ENCODE results near the gene UBN1. TPM values are rescaled to one million over a fixed set of nuclear protein-coding genes. Genes with fewer than 3 reads are reported as not detected.

Gene UBN1
- total RNA-seq, 1 experiment from 2014 or later = 33.3 TPM

DNA sequence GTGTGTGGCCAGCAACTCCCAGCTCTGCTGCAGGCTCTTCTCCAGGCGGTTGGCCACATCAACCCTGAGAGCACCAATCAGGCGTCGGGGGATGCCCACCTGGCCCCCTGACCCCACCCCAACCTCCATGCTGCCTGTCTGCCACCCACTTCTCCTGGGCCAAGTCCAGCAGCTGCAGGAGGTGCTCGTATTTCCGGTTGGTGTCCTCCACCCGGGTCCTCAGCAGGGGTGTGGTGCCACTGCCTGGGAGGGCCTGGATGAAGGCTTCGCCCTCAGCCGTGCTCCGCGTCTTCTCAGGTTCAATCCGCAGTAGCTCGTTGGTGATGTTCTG is 44.6 kb downstream of the UBN1 start:
- TF ChIP-seq, protein P1, sequence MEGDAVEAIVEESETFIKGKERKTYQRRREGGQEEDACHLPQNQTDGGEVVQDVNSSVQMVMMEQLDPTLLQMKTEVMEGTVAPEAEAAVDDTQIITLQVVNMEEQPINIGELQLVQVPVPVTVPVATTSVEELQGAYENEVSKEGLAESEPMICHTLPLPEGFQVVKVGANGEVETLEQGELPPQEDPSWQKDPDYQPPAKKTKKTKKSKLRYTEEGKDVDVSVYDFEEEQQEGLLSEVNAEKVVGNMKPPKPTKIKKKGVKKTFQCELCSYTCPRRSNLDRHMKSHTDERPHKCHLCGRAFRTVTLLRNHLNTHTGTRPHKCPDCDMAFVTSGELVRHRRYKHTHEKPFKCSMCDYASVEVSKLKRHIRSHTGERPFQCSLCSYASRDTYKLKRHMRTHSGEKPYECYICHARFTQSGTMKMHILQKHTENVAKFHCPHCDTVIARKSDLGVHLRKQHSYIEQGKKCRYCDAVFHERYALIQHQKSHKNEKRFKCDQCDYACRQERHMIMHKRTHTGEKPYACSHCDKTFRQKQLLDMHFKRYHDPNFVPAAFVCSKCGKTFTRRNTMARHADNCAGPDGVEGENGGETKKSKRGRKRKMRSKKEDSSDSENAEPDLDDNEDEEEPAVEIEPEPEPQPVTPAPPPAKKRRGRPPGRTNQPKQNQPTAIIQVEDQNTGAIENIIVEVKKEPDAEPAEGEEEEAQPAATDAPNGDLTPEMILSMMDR (IDR thresholded peaks at IDR 0.05; ENCODE audit: unreplicated experiment) = no peak
- Mint-ChIP-seq H3K4me1 (ENCODE audit: insufficient read depth, unreplicated experiment) (no peaks in the 10 kb centered on the region), H3K36me3 (ENCODE audit: insufficient read depth, unreplicated experiment) (peaks cover 95% of the 10 kb centered on the region), H3K27ac (ENCODE audit: low read depth, unreplicated experiment) (no peak overlapping the region), H3K9me3 (ENCODE audit: unreplicated experiment) (no peaks in the 10 kb centered on the region), H3K27me3 (ENCODE audit: insufficient read depth, unreplicated experiment) (no peaks in the 10 kb centered on the region), H3K4me3 (ENCODE audit: unreplicated experiment) (no peak overlapping the region)
- DNase-seq (ENCODE audit: unreplicated experiment) = no peak
- BruUV-seq (replicated peaks) = no TSS peak
- ChIA-PET CTCF (interaction anchor here (0.6 to 1.8 kb wide), 3 partner anchors 44 to 49 kb away, joined by 4 read pairs; partner anchors contain the start of gene PPL), POLR2A (interaction anchor here (0.7 to 1.0 kb wide), 2 partner anchors 45 to 46 kb away, joined by 3 to 4 read pairs; partner anchors contain the start of gene GLYR1)
- intact Hi-C loops (cut with micrococcal nuclease) = no loop called here

DNA sequence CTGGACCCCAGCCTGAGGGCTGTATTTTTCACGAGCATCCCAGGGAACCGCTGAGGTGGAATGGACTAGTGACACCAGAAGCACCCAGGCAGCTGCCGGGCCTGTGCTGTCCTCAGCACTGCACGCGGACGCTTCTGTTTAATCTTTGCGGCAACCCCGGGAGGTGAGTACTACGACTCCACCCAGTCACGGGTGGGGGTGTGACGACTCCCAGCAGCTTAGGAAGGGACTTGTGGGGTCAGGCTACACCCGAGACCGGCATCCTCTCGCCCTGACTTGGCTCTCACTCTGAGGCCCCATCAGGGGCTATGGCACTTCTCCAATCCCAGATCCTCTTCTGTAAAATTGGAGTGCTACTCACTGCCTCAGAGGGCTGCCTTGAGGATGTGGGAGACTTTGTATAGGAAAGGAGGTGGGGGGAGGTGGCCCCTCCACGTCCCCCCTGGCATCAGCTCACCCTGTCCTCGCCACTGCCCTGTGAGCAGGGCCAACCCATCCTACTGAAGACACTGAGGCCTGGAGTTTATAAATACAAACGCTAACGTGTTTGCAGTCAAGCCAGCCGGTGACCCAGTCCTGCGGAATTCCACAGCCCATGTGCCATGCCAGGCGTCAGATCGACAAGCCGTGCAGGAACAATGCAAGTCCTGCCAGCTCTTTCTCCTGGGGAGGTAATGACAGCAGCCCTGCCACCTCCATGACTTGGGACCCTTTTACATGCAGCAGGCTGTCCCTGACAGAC is 45.3 kb downstream of the UBN1 start:
- Mint-ChIP-seq H3K9me3 (ENCODE audit: unreplicated experiment) (no peaks in the 10 kb centered on the region), H3K36me3 (ENCODE audit: insufficient read depth, unreplicated experiment) (peaks cover 95% of the 10 kb centered on the region), H3K27me3 (ENCODE audit: insufficient read depth, unreplicated experiment) (no peaks in the 10 kb centered on the region), H3K4me1 (ENCODE audit: insufficient read depth, unreplicated experiment) (no peaks in the 10 kb centered on the region), H3K27ac (ENCODE audit: low read depth, unreplicated experiment) (no peak overlapping the region), H3K4me3 (ENCODE audit: unreplicated experiment) (no peak overlapping the region)
- intact Hi-C loops (cut with micrococcal nuclease) = no loop called here
- CTCF ChIA-PET = interaction anchor here (0.6 to 1.8 kb wide), 3 partner anchors 44 to 62 kb away, joined by 3 to 4 read pairs (median 4); partner anchors contain the start of gene PPL
- BruUV-seq (replicated peaks) = no TSS peak
- TF ChIP-seq, protein P1 (IDR thresholded peaks at IDR 0.05; ENCODE audit: unreplicated experiment) = no peak
- no peak for DNase-seq (ENCODE audit: unreplicated experiment)
- POLR2A ChIA-PET = interaction anchor here (0.7 to 1.3 kb wide), 2 partner anchors 10 to 45 kb away, joined by 3 read pairs; no protein-coding TSS in a partner anchor

DNA sequence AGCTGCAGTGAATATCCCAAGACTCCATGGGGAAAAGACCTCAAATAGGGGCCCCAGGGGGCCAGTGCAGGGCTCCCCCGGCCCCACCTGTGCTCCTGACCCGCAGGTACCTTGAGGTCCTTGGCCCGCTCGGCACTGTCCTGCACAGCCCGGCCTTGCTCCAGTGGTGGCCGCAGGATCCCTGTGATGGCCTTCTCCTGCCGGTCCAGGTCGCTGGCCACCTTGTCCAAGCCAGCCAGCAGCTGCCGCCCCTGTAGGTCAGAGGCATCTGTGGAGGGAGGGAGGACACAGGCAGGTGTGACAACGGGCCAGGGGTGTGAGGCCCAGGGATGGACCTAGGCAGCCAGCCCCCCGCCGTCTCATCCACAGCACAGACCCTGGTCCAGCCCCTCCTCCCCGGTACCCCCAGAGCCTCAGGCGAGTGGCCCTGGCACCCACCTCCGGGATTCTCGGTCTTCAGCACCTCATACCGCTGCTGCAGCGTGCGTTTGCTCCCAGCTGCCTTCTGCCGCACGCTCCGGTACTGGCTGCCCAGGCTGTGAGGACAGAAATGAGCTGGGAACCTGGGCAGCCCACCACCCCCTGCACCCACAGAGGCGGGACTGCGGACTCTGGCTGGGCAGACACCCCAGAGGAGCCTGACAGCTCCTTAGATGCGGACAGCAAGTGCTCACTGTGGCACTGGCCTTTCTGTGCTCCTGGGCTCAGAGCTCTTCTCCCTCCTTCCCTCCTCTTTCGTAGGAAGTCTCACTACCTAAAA is 46.0 kb downstream of the UBN1 start:
- H3K27ac Mint-ChIP-seq (ENCODE audit: low read depth, unreplicated experiment) = no peak overlapping the region

More for the DNA sequence above, 46.0 kb downstream of the UBN1 start:
- CTCF ChIA-PET = interaction anchor here (0.6 to 1.9 kb wide), 3 partner anchors 62 to 1786 kb away, joined by 3 to 7 read pairs (median 3); no protein-coding TSS in a partner anchor
- no peak for DNase-seq (ENCODE audit: unreplicated experiment)
- Mint-ChIP-seq H3K4me1 (ENCODE audit: insufficient read depth, unreplicated experiment) (no peaks in the 10 kb centered on the region), H3K9me3 (ENCODE audit: unreplicated experiment) (no peaks in the 10 kb centered on the region), H3K4me3 (ENCODE audit: unreplicated experiment) (no peak overlapping the region), H3K27me3 (ENCODE audit: insufficient read depth, unreplicated experiment) (no peaks in the 10 kb centered on the region), H3K36me3 (ENCODE audit: insufficient read depth, unreplicated experiment) (peaks cover 95% of the 10 kb centered on the region)
- BruUV-seq (replicated peaks) = no TSS peak
- POLR2A ChIA-PET = interaction anchor here (1.2 to 1.3 kb wide), 2 partner anchors 9 to 19 kb away, joined by 3 read pairs; no protein-coding TSS in a partner anchor
- TF ChIP-seq, protein P1 (IDR thresholded peaks at IDR 0.05; ENCODE audit: unreplicated experiment) = no peak
- intact Hi-C loops (cut with micrococcal nuclease) = no loop called here

Measured in MCF 10A (cell line).